B cell (primary cell): ENCODE results near the gene YPEL3. TPM values are rescaled to one million over a fixed set of nuclear protein-coding genes. Genes with fewer than 3 reads are reported as not detected.

Experiments
- ATAC-seq: fragments of 200-7000 bp; cut with Tn5 transposase; one replicate; pipeline ENCODE4 v1.10.0; 2021; ENCODE audit warnings: low read depth, mild to moderate bottlenecking, moderate number of reproducible peaks, moderate library complexity
- CTCF ChIA-PET: fragments of 350-600 bp; sonication (Branson Sonifier 250); formaldehyde crosslinking; loops from one replicate; lab custom pipeline; 2021; ENCODE audit warnings: antibody characterized with exemption, inconsistent platforms; lab: Charles Lee
- POLR2A ChIA-PET: fragments of 350-600 bp; sonication (Branson Sonifier 250); formaldehyde crosslinking; loops from one replicate; lab custom pipeline; 2021; ENCODE audit warnings: antibody characterized with exemption; lab: Charles Lee
- DNase-seq: peaks from one replicate; pipeline ENCODE4 v3.0.0; 2013
- H2AFZ ChIP-seq: 2 replicates; pipeline ENCODE4 v1.6.1; 2012; ENCODE audit warnings: mild to moderate bottlenecking, low read depth, low read length; ENCODE audit not compliant: insufficient read depth, poor library complexity, severe bottlenecking
- H3K27ac ChIP-seq, 2 donors: 1 replicate in 1 of 2; 2 replicates in 1 of 2; pipeline ENCODE4 v1.5.1; 2012 to 2013; ENCODE audit warnings: low read length in 2 of 2, mild to moderate bottlenecking in 2 of 2, moderate library complexity in 1 of 2
- H3K27me3 ChIP-seq, 4 experiments: fragments of 200-600 bp in 1 of 4; sonication (generic) in 1 of 4; replicated peaks in 1 of 4; 1 replicate in 2 of 4; 2 replicates in 2 of 4; pipeline versions ENCODE4 v1.6.1 to v1.7.0; 2013 to 2016; ENCODE audit warnings: low read length in 3 of 4, mild to moderate bottlenecking in 2 of 4, mixed read lengths in 1 of 4, moderate library complexity in 1 of 4; ENCODE audit not compliant: insufficient read depth in 4 of 4, control insufficient read depth in 3 of 4; ENCODE audit errors: control extremely low read depth in 1 of 4
- H3K36me3 ChIP-seq, 2 experiments: replicated peaks in 1 of 2; 1 replicate in 1 of 2; 2 replicates in 1 of 2; pipeline versions ENCODE4 v1.6.1 to v1.7.1; 2013; ENCODE audit warnings: low read length in 1 of 2; ENCODE audit not compliant: insufficient read depth in 2 of 2, control insufficient read depth in 1 of 2; ENCODE audit errors: control extremely low read depth in 1 of 2, extremely low read depth in 1 of 2
- H3K4me1 ChIP-seq, 2 donors: fragments of 200-600 bp in 1 of 2; sonication (generic) in 1 of 2; 1 replicate in 1 of 2; 2 replicates in 1 of 2; pipeline versions ENCODE4 v1.5.1 to v1.6.1; 2013 to 2017; ENCODE audit warnings: low read length in 2 of 2; ENCODE audit not compliant: control insufficient read depth in 2 of 2, insufficient read depth in 2 of 2
- H3K4me2 ChIP-seq: replicated peaks from 2 replicates; pipeline ENCODE3; 2012; ENCODE audit warnings: mild to moderate bottlenecking, low read depth, low read length; ENCODE audit not compliant: poor library complexity, severe bottlenecking
- H3K4me3 ChIP-seq, 5 experiments: fragments of 200-600 bp in 1 of 5; sonication (generic) in 1 of 5; 1 replicate in 3 of 5; 2 replicates in 2 of 5; pipeline versions ENCODE4 v1.5.1 to v1.7.0; 2011 to 2016; ENCODE audit warnings: low read length in 4 of 5, mild to moderate bottlenecking in 4 of 5, low read depth in 2 of 5, control low read depth in 1 of 5, moderate library complexity in 1 of 5; ENCODE audit not compliant: insufficient read depth in 1 of 5; ENCODE audit errors: control extremely low read depth in 1 of 5, extremely low read depth in 1 of 5
- H3K79me2 ChIP-seq: fragments of 200-600 bp; sonication (generic); one replicate; pipeline ENCODE4 v1.6.0; 2016; ENCODE audit warnings: low read length; ENCODE audit not compliant: control insufficient read depth, insufficient read depth
- H3K9ac ChIP-seq: fragments of 200-600 bp; sonication (generic); 2 replicates; pipeline ENCODE4 v1.6.1; 2017; ENCODE audit warnings: mild to moderate bottlenecking, low read length, moderate library complexity
- H3K9me3 ChIP-seq, 3 donors: one replicate each; pipeline versions ENCODE4 v1.6.1 to v1.7.1; 2013; ENCODE audit warnings: low read length in 2 of 3; ENCODE audit not compliant: control insufficient read depth in 2 of 3, insufficient read depth in 1 of 3; ENCODE audit errors: control extremely low read depth in 1 of 3
- H4K20me1 ChIP-seq: 2 replicates; pipeline ENCODE4 v1.6.0; 2012; ENCODE audit warnings: mild to moderate bottlenecking, low read length; ENCODE audit not compliant: insufficient read depth, control insufficient read depth, poor library complexity, severe bottlenecking
- H3K27ac Mint-ChIP-seq: one replicate; pipeline ENCODE4 v1.8.0; 2021; ENCODE audit warnings: mixed read lengths
- H3K27me3 Mint-ChIP-seq: one replicate; pipeline ENCODE4 v1.8.0; 2021; ENCODE audit warnings: mixed read lengths
- H3K4me1 Mint-ChIP-seq: one replicate; pipeline ENCODE4 v1.8.0; 2021; ENCODE audit warnings: mixed read lengths
- H3K4me3 Mint-ChIP-seq: one replicate; pipeline ENCODE4 v1.8.0; 2021; ENCODE audit warnings: mixed read lengths
- H3K9me3 Mint-ChIP-seq: one replicate; pipeline ENCODE4 v1.8.0; 2022; ENCODE audit warnings: mixed read lengths; ENCODE audit not compliant: insufficient read depth
- CTCF ChIP-seq: fragments of 200-600 bp; IDR thresholded peaks from one replicate; pipeline ENCODE4 v1.8.0; 2022; ENCODE audit warnings: antibody characterized with exemption, mild to moderate bottlenecking
- EZH2 ChIP-seq: IDR thresholded peaks from 2 replicates; pipeline ENCODE4 v1.6.1; 2012; ENCODE audit warnings: borderline replicate concordance, low read depth, mild to moderate bottlenecking, moderate library complexity, low read length; ENCODE audit not compliant: insufficient read depth, poor library complexity, severe bottlenecking
- WGBS: methylation state at CpG from one replicate; pipeline ENCODE4 v1.1.5; 2013; ENCODE audit warnings: missing lambda C conversion rate; ENCODE audit not compliant: insufficient coverage; 5-methylcytosine and 5-hydroxymethylcytosine counted together
- intact Hi-C: fragments of 100-400 bp; cut with micrococcal nuclease; formaldehyde crosslinking; loops from one replicate; pipeline ENCODE4 v1.10.0; 2022
- polyA plus RNA-seq: library from polyadenylated mRNA; depleted of rRNA; stranded (reverse); fragments of >200 nt; gene quantifications from 2 replicates; pipeline ENCODE4 v1.2.3, GENCODE V29; 2012
- total RNA-seq, 2 donors: library from RNA; stranded (reverse); fragments of 120-200 nt in 1 of 2; gene quantifications; 1 replicate in 1 of 2; 2 replicates in 1 of 2; pipeline versions ENCODE4 v1.2.3 to v1.2.4, GENCODE V29; 2013 to 2022

The YPEL3 gene
- total and polyA plus RNA-seq, 2 donors (not counting 1 experiment from before 2014, with no cell fraction given) = 314 to 414 TPM

- H3K4me1 Mint-ChIP-seq = peaks cover 27% of the 10 kb centered on the region
- Histone ChIP-seq H3K27ac (no peak overlapping the region), H3K27me3 (no peaks in the 10 kb centered on the region), H3K4me2 (no peak overlapping the region), H3K4me1 (peaks cover 18 to 30% of the 10 kb centered on the region in 2 donors), H3K9me3 (no peaks in the 10 kb centered on the region), H3K9ac (no peak overlapping the region), H2AFZ (no peak overlapping the region), H3K79me2 (peaks cover 11% of the 10 kb centered on the region), H3K36me3 (peaks cover 0 to 28% of the 10 kb centered on the region in 2 experiments), H3K4me3 (no peak overlapping the region), H4K20me1 (no peaks in the 10 kb centered on the region)
- intact Hi-C loops = no loop called here
- ATAC-seq (no peak), DNase-seq (no peak)
- H3K27me3 Mint-ChIP-seq = no peaks in the 10 kb centered on the region
- POLR2A ChIA-PET = no interaction called here
- H3K9me3 Mint-ChIP-seq = no peaks in the 10 kb centered on the region
- H3K27ac Mint-ChIP-seq = peak overlapping the region; percentile 46
- CTCF ChIA-PET = interaction anchor here (0.7 kb wide), 1 partner anchor 28 kb away, joined by 6 read pairs; the partner anchor contains the start of gene TBX6
- TF ChIP-seq CTCF (no peak), EZH2 (no peak)
- WGBS = no CpG with 5 or more reads among the region's 2 CpGs
- no peak overlapping the region for H3K4me3 Mint-ChIP-seq
Observed at GRCh38 chr16:30119428-30119827, 23.4 kb upstream of the YPEL3 start.

GRCh38 chr16:30117768-30118167 is 21.8 kb upstream of the YPEL3 start:
- H3K4me1 ChIP-seq = peaks cover 15 to 25% of the 10 kb centered on the region in 2 donors

More at GRCh38 chr16:30117768-30118167, 21.8 kb upstream of the YPEL3 start:
- intact Hi-C loops = no loop called here
- H3K9ac ChIP-seq = no peak overlapping the region
- peaks cover 0 to 2% (median 0%) of the 10 kb centered on the region in 3 donors for H3K9me3 ChIP-seq
- peaks cover 10% of the 10 kb centered on the region for H3K79me2 ChIP-seq
- Mint-ChIP-seq H3K27me3 (no peaks in the 10 kb centered on the region), H3K4me3 (no peak overlapping the region), H3K9me3 (no peaks in the 10 kb centered on the region), H3K27ac (no peak overlapping the region), H3K4me1 (peaks cover 25% of the 10 kb centered on the region)
- no peaks in the 10 kb centered on the region for H4K20me1 ChIP-seq
- ATAC-seq (no peak), DNase-seq (no peak)
- WGBS = 94% methylated on average over 10 of the region's 10 CpGs
- ChIA-PET CTCF (no interaction called here), POLR2A (interaction anchor here (0.6 kb wide), 1 partner anchor 770 kb away, joined by 3 read pairs; no protein-coding TSS in a partner anchor)
- no peaks in the 10 kb centered on the region for H3K27me3 ChIP-seq
- no peak overlapping the region for H3K4me3 ChIP-seq
- no peak overlapping the region for H2AFZ ChIP-seq
- no peak overlapping the region for H3K4me2 ChIP-seq
- TF ChIP-seq CTCF = no peak
- peaks cover 0 to 30% of the 10 kb centered on the region in 2 experiments for H3K36me3 ChIP-seq
- H3K27ac ChIP-seq = no peak overlapping the region
